AG04449 (cell line): ENCODE measurements around the gene PDGFA.

Source experiments
- CTCF ChIA-PET: fragments of 350-600 bp; formaldehyde crosslinking; extraction: SDS; loops from one replicate; lab custom pipeline; 2021; ENCODE audit warnings: antibody characterized with exemption; lab: Yijun Ruan, JAX
- POLR2A ChIA-PET: fragments of 400-600, 350-600 bp; formaldehyde crosslinking; extraction: SDS; loops from one replicate; lab custom pipeline; 2020; ENCODE audit warnings: antibody characterized with exemption, inconsistent platforms; lab: Yijun Ruan, JAX
- DNase-seq: peaks from one replicate; pipeline ENCODE4 v3.0.0-alpha.2; 2010; ENCODE audit warnings: low read depth, low spot score
- H3K4me3 ChIP-seq: 2 replicates; pipeline ENCODE4 v1.5.1; 2011; ENCODE audit warnings: low read depth, mild to moderate bottlenecking, control low read depth, low read length
- TF ChIP-seq, protein P1 (sequence below): IDR thresholded peaks from one replicate; pipeline ENCODE4 v1.5.1; 2011; ENCODE audit warnings: mild to moderate bottlenecking, moderate library complexity, low read length, control low read depth, inconsistent platforms; ENCODE audit not compliant: insufficient read depth; ENCODE audit errors: missing control alignments

The PDGFA gene

DNA sequence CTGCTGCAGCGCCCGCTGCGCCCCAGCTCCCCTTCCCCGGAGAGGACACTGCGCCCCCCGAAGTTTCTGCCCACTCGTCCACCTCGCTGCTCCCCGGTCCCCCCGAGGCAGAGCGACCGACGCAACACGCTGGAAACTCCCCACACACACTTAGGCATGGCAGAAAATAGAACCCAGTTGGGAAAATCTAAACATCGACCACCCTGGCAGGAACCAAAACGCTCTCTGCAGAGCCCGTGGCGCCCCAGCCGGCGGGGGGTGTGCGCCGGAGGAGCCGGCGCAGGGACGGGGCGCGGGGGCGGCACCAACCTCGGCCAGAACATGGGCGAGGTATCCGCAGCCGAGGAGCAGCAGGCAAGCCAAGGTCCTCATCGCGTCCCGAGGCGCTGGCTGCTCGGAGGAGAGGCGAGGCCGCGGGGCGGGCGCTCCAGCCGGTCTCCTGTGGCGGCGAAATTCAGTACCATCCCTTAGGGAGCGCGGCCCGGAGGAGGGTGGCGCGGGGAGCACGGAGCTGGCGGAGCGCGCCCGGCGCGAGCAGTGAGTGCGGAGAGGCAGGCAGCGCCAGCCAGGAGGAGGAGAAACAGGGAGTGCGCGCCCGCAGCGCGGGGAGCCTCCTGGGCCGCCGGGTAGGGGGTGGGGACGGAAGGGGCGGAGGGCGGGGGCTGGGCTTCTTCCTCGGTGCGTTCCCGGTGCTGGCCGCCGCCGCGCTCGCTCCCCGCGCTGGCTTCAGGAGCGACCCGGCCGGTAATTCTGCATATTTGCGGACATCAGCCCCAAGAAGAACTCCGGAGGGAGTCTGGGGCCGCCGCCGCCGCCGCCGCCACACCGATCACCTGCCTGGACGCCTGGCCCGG, 789 bp downstream of the PDGFA start:
- ChIA-PET CTCF (interaction anchor here (1.4 kb wide), 1 partner anchor 24 kb away, joined by 5 read pairs; no protein-coding TSS in a partner anchor), POLR2A (interaction anchor here (1.0 to 2.1 kb wide), 2 partner anchors 20 to 25 kb away, joined by 3 to 7 read pairs; no protein-coding TSS in a partner anchor)
- TF ChIP-seq, protein P1, sequence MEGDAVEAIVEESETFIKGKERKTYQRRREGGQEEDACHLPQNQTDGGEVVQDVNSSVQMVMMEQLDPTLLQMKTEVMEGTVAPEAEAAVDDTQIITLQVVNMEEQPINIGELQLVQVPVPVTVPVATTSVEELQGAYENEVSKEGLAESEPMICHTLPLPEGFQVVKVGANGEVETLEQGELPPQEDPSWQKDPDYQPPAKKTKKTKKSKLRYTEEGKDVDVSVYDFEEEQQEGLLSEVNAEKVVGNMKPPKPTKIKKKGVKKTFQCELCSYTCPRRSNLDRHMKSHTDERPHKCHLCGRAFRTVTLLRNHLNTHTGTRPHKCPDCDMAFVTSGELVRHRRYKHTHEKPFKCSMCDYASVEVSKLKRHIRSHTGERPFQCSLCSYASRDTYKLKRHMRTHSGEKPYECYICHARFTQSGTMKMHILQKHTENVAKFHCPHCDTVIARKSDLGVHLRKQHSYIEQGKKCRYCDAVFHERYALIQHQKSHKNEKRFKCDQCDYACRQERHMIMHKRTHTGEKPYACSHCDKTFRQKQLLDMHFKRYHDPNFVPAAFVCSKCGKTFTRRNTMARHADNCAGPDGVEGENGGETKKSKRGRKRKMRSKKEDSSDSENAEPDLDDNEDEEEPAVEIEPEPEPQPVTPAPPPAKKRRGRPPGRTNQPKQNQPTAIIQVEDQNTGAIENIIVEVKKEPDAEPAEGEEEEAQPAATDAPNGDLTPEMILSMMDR = no peak
- H3K4me3 ChIP-seq = peak overlapping the region; percentile 65
- DNase-seq = no peak

DNA sequence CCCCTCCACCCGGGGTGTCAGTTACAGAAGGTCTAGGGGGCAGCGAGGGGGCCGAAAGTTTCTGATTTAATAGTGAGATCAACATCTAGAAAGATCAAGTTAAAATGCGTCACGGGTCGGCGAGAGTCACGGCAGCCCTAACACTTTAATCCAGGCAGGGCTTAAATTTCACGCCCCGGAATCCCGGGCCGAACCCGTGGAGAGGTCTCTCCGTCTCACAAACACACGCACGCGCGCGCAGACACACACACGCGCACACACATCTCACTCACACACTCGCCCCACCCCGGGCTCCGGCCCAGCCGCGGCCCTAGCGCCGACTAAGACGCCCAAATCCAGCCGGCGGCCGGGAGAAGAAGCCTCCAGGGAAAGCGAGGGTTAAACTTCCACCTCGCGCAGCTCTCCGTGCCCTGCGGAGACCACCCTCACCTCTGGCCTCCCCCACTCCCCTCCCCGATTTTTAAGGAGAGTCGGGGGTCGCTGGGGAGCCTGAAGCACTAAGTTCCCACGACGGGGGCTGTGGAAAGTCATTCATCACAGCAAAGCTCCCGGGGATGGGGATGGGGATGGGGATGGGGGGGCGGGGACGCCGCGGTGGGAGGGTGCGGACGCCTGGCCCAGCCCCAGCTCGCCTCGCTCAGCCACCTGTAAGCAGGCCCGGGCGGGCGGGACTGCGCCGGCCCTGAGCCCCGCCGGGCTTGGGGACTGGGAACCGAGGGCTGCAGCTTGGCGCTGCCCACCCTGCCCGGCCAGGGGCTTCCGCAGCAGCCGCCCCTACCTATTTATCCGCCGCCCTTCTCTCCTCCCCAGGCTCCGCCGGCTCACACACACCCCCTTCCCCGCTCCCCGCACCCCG, 1.6 kb downstream of the PDGFA start:
- TF ChIP-seq, protein P1 = no peak
- POLR2A ChIA-PET = interaction anchor here (0.6 kb wide), 1 partner anchor 25 kb away, joined by 3 read pairs; no protein-coding TSS in a partner anchor
- H3K4me3 ChIP-seq = peak overlapping the region; percentile 65
- DNase-seq = no peak
- CTCF ChIA-PET = no interaction called here

DNA sequence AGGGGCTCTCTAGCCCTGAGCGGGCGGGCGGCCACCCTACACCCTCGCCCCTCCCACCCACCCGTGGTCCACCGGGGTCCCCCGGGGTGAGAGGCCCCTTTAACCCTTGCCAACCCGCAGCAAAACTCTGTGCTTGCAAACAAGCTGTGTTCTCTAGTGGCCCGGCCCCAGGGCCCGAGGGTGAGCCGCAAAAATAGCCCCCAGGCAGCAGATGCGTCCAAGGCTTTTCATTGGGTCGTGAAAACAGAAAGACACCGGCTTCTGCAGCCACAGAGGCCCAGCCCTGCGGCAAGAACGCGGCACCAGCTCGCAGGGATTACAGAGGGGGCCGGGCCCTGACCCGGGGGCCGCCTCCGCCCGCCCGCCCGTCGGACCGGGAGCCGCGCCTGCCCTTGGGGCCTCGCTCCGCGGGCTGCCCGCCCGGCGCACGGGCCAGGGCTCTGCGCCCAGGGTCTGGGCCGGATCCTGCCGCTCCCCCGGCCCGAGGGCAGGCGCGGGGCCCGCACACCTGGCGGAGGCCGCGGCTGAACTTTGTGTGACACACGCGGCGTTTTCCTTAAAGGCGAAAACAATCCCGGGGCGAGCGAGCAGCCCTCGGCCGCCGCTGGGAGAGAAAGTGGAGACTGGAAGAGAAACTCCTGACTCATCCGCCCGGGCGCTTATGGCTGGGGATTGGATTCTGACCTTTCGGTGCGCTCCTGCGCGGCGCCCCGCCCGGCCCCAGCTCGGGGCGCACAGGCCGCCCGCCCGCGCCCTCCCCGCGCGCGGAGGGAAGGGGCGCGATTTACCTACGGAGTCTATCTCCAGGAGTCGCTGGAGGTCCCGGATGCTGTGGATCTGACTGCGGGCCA, 2.8 kb downstream of the PDGFA start:
- peak overlapping the region; percentile 65 for H3K4me3 ChIP-seq
- ChIA-PET POLR2A (interaction anchor here (1.6 kb wide), 1 partner anchor 45 kb away, joined by 3 read pairs; no protein-coding TSS in a partner anchor), CTCF (no interaction called here)
- no peak for DNase-seq
- TF ChIP-seq, protein P1 = no peak

DNA sequence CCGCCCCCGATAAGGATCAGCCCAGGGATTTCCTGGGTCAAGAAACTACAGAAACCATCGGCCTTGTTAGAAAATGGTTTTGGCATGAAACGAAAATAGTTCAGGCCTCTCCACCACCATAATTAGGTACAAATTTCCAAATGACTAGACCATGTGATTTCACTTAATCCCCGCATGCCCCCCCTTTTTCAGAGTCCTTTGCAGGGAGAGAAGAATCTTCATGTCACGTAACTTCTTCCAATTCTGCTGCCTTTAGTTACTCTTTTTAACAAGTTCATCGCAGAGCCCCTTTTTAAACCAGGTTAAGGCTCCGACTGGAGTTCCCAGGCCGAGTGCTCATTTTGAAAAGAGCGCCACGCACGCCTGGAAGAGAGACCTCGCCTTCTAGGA, 3.4 kb downstream of the PDGFA start:
- no peak for DNase-seq
- POLR2A ChIA-PET = interaction anchor here (1.6 kb wide), 1 partner anchor 44 kb away, joined by 3 read pairs; no protein-coding TSS in a partner anchor
- CTCF ChIA-PET = interaction anchor here (1.4 kb wide), 1 partner anchor 10 kb away, joined by 5 read pairs; no protein-coding TSS in a partner anchor
- peak overlapping the region; percentile 18 for H3K4me3 ChIP-seq
- TF ChIP-seq, protein P1 = no peak

DNA sequence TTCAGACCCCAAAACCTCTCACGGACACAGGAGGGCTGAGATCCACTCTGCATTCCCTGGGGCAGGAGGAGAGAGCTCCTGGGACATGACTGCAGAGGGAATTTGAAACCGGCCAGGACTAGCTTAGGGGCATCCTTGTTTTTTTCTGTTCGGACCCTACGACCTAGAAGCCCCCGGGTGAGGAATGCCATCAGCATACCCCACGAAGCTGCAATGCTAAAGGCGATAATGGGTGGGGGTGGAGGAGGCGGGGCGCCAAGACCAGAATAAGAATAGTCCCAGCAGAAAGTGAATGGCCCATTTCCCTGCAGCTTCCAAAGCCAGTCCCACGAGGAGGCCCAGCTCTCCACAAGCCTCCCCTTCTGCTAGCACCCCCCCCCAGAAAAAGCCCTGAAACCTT, 4.0 kb downstream of the PDGFA start:
- DNase-seq = no peak
- no peak overlapping the region for H3K4me3 ChIP-seq
- TF ChIP-seq, protein P1 = no peak
- ChIA-PET POLR2A (interaction anchor here (1.6 kb wide), 1 partner anchor 44 kb away, joined by 3 read pairs; no protein-coding TSS in a partner anchor), CTCF (interaction anchor here (1.2 to 2.7 kb wide), 4 partner anchors 10 to 271 kb away, joined by 3 to 18 read pairs (median 6); no protein-coding TSS in a partner anchor)
